ENCODE data around the gene STIM2. TPM values are rescaled to one million over a fixed set of nuclear protein-coding genes. Genes with fewer than 3 reads are reported as not detected.
A peak's percentile ranks its signal among the peaks of the same experiment; 100 is the strongest.
"Not testable (repeated sequence)": the region's sequence is repeated elsewhere in the genome, so short reads cannot be mapped to it uniquely, and the experiment has no call there.

Gene STIM2
- total RNA-seq, 2 experiments from 2014 or later: 40.5 to 43.1 TPM

- no peaks in the 10 kb centered on the region for H3K9me3 Mint-ChIP-seq
- DNase-seq: no peak
- intact Hi-C loops (cut with micrococcal nuclease): loop anchor here (2.0 kb wide), 1 partner anchor 16 kb away; no protein-coding TSS in a partner anchor
- H3K27me3 Mint-ChIP-seq (ENCODE audit: low read depth): no peaks in the 10 kb centered on the region
- H3K27ac Mint-ChIP-seq: no peak overlapping the region
- no peak overlapping the region for H3K4me3 Mint-ChIP-seq
- CTCF ChIA-PET: no interaction called here
- H3K36me3 Mint-ChIP-seq (ENCODE audit: low read depth): peaks cover 25% of the 10 kb centered on the region
- H3K4me1 Mint-ChIP-seq (ENCODE audit: low read depth): peaks cover 41% of the 10 kb centered on the region
Observed at GRCh38 chr4:26964994-26965393, 104.4 kb downstream of the STIM2 start.

DNA sequence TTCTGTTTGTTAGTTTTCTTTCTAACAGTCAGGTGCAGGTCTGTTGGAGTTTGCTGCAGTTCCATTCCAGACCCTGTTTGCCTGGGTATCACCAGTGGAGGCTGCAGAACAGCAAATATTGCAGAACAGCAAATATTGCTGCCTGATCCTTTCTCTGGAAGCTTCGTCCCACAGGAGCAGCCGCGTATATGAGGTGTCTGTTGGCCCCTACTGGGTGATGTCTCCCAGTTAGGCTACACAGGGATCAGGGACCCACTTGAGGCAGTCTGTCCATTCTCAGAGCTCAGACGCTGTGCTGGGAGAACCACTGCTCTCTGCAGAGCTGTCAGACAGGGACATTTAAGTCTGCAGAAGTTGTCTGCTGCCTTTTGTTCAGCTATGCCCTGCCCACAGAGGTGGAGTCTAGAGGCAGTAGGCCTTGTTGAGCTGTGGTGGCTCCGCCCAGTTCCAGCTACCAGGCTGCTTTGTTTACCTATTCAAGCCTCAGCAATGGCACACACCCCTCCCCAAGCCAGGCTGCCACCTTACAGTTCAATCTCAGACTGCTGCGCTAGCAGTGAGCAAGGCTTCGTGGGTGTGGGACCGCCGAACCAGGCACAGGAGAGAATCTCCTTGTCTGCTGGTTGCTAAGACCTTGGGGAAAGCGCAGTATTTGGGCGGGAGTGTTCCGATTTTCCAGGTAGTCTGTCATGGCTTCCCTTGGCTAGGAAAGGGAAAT is 115.0 kb downstream of the STIM2 start:
- DNase-seq; intact Hi-C loops (cut with micrococcal nuclease); H3K4me3 Mint-ChIP-seq; H3K9me3 Mint-ChIP-seq; H3K27me3 Mint-ChIP-seq (ENCODE audit: low read depth): not testable (repeated sequence)
- CTCF ChIA-PET: interaction anchor here (0.6 kb wide), 1 partner anchor 500 kb away, joined by 3 read pairs; no protein-coding TSS in a partner anchor
- peaks cover 22% of the 10 kb centered on the region for H3K36me3 Mint-ChIP-seq (ENCODE audit: low read depth)
- peaks cover 68% of the 10 kb centered on the region for H3K4me1 Mint-ChIP-seq (ENCODE audit: low read depth)
- H3K27ac Mint-ChIP-seq: peak overlapping the region; percentile 28

- H3K27ac Mint-ChIP-seq: no peak overlapping the region
- peaks cover 53% of the 10 kb centered on the region for H3K4me1 Mint-ChIP-seq (ENCODE audit: low read depth)
- no peak for DNase-seq
- no peak overlapping the region for H3K4me3 Mint-ChIP-seq
- intact Hi-C loops (cut with micrococcal nuclease): no loop called here
- no peaks in the 10 kb centered on the region for H3K27me3 Mint-ChIP-seq (ENCODE audit: low read depth)
- H3K9me3 Mint-ChIP-seq: no peaks in the 10 kb centered on the region
- CTCF ChIA-PET: interaction anchor here (0.5 to 1.3 kb wide), 3 partner anchors 10 to 21 kb away, joined by 3 read pairs; no protein-coding TSS in a partner anchor
- peaks cover 10% of the 10 kb centered on the region for H3K36me3 Mint-ChIP-seq (ENCODE audit: low read depth)
Observed at GRCh38 chr4:26978387-26979053, 117.9 kb downstream of the STIM2 start.

GRCh38 chr4:26984896-26985295 is 124.3 kb downstream of the STIM2 start:
- H3K27me3 Mint-ChIP-seq (ENCODE audit: low read depth): no peaks in the 10 kb centered on the region
- H3K36me3 Mint-ChIP-seq (ENCODE audit: low read depth): peaks cover 3% of the 10 kb centered on the region
- no peak for DNase-seq
- CTCF ChIA-PET: interaction anchor here (0.9 to 4.6 kb wide), 2 partner anchors 16 to 20 kb away, joined by 3 to 19 read pairs; no protein-coding TSS in a partner anchor
- intact Hi-C loops (cut with micrococcal nuclease): no loop called here
- no peak overlapping the region for H3K27ac Mint-ChIP-seq
- no peak overlapping the region for H3K4me3 Mint-ChIP-seq
- no peaks in the 10 kb centered on the region for H3K9me3 Mint-ChIP-seq
- H3K4me1 Mint-ChIP-seq (ENCODE audit: low read depth): peaks cover 47% of the 10 kb centered on the region

DNA sequence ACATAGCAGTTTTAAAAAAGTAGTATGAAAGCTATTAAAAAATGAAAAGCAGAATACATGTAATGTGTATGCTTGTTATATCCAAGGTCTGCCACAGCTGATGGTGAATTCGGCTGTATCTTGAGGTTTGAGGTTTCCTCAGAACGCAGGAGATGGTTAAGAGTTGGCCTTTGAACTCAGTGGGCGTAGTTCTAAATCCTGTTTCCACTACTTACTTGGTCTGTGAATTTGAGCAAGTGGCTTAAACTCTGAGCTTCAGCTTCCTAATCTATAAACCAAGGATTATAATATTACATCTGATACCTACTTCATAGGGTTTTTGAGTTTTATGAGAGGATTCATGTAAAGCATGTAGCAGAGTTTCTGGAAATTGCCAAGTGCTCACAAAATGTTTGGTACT is 125.2 kb downstream of the STIM2 start:
- H3K4me3 Mint-ChIP-seq: no peak overlapping the region
- H3K36me3 Mint-ChIP-seq (ENCODE audit: low read depth): peaks cover 7% of the 10 kb centered on the region
- DNase-seq: peak; percentile 56
- H3K9me3 Mint-ChIP-seq: peaks cover 3% of the 10 kb centered on the region
- no peaks in the 10 kb centered on the region for H3K27me3 Mint-ChIP-seq (ENCODE audit: low read depth)
- intact Hi-C loops (cut with micrococcal nuclease): loop anchor here (1.0 kb wide), 1 partner anchor 8 kb away; no protein-coding TSS in a partner anchor
- CTCF ChIA-PET: interaction anchor here (4.6 kb wide), 1 partner anchor 15 kb away, joined by 19 read pairs; no protein-coding TSS in a partner anchor
- H3K27ac Mint-ChIP-seq: no peak overlapping the region
- peaks cover 52% of the 10 kb centered on the region for H3K4me1 Mint-ChIP-seq (ENCODE audit: low read depth)

GRCh38 chr4:26987191-26987590 is 126.5 kb downstream of the STIM2 start:
- DNase-seq: no peak
- peaks cover 56% of the 10 kb centered on the region for H3K4me1 Mint-ChIP-seq (ENCODE audit: low read depth)
- peaks cover 7% of the 10 kb centered on the region for H3K36me3 Mint-ChIP-seq (ENCODE audit: low read depth)
- CTCF ChIA-PET: interaction anchor here (4.6 kb wide), 1 partner anchor 14 kb away, joined by 19 read pairs; no protein-coding TSS in a partner anchor
- peaks cover 3% of the 10 kb centered on the region for H3K9me3 Mint-ChIP-seq
- no peak overlapping the region for H3K27ac Mint-ChIP-seq
- no peak overlapping the region for H3K4me3 Mint-ChIP-seq
- no peaks in the 10 kb centered on the region for H3K27me3 Mint-ChIP-seq (ENCODE audit: low read depth)
- intact Hi-C loops (cut with micrococcal nuclease): no loop called here

DNA sequence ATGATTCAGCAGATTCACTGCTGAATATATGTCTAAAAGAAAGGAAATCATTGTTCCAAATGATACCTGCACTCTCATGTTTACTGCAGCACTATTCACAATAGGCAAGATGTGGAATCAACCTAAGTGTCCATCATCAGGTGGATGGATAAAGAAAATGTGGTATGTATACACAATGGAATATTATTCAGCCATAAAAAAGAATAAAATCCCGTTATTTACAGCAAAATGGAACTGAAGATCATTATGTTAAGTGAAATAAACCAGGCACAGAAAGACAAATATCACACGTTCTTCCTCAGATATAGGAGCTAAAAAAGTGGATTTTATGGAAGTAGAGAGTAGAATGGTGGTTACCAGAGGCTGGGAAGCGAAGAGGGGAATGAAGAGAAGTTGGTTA is 130.4 kb downstream of the STIM2 start:
- Mint-ChIP-seq H3K4me3 (no peak overlapping the region), H3K27me3 (ENCODE audit: low read depth) (no peaks in the 10 kb centered on the region), H3K4me1 (ENCODE audit: low read depth) (peaks cover 29% of the 10 kb centered on the region), H3K27ac (no peak overlapping the region), H3K9me3 (peaks cover 3% of the 10 kb centered on the region), H3K36me3 (ENCODE audit: low read depth) (peaks cover 10% of the 10 kb centered on the region)
- DNase-seq: no peak
- intact Hi-C loops (cut with micrococcal nuclease): loop anchor here (5.0 kb wide), 2 partner anchors 34 to 794 kb away; no protein-coding TSS in a partner anchor
- CTCF ChIA-PET: interaction anchor here (0.6 to 1.7 kb wide), 4 partner anchors 10 to 44 kb away, joined by 3 to 5 read pairs (median 4); no protein-coding TSS in a partner anchor

- no peaks in the 10 kb centered on the region for H3K27me3 Mint-ChIP-seq (ENCODE audit: low read depth)
- peaks cover 26% of the 10 kb centered on the region for H3K4me1 Mint-ChIP-seq (ENCODE audit: low read depth)
- DNase-seq: peak; percentile 47
- H3K4me3 Mint-ChIP-seq: no peak overlapping the region
- CTCF ChIA-PET: interaction anchor here (1.2 to 1.7 kb wide), 3 partner anchors 8 to 16 kb away, joined by 3 to 5 read pairs (median 4); no protein-coding TSS in a partner anchor
- peaks cover 11% of the 10 kb centered on the region for H3K36me3 Mint-ChIP-seq (ENCODE audit: low read depth)
- intact Hi-C loops (cut with micrococcal nuclease): loop anchor here (1.0 to 5.0 kb wide), 3 partner anchors 20 to 796 kb away; no protein-coding TSS in a partner anchor
- H3K27ac Mint-ChIP-seq: no peak overlapping the region
- H3K9me3 Mint-ChIP-seq: peaks cover 3% of the 10 kb centered on the region
Observed at GRCh38 chr4:26992657-26993361, 132.2 kb downstream of the STIM2 start.

- no peak for DNase-seq
- CTCF ChIA-PET: interaction anchor here (0.6 to 1.2 kb wide), 3 partner anchors 10 to 120 kb away, joined by 3 to 5 read pairs (median 4); no protein-coding TSS in a partner anchor
- peaks cover 8% of the 10 kb centered on the region for H3K36me3 Mint-ChIP-seq (ENCODE audit: low read depth)
Observed at GRCh38 chr4:26993539-26993938, 132.9 kb downstream of the STIM2 start.

GRCh38 chr4:26993967-26994366 is 133.3 kb downstream of the STIM2 start:
- peaks cover 3% of the 10 kb centered on the region for H3K9me3 Mint-ChIP-seq
- peaks cover 25% of the 10 kb centered on the region for H3K4me1 Mint-ChIP-seq (ENCODE audit: low read depth)
- H3K27me3 Mint-ChIP-seq (ENCODE audit: low read depth): no peaks in the 10 kb centered on the region
- CTCF ChIA-PET: interaction anchor here (0.6 to 1.2 kb wide), 4 partner anchors 11 to 127 kb away, joined by 3 to 5 read pairs (median 4); no protein-coding TSS in a partner anchor
- no peak overlapping the region for H3K27ac Mint-ChIP-seq
- H3K36me3 Mint-ChIP-seq (ENCODE audit: low read depth): peaks cover 8% of the 10 kb centered on the region
- intact Hi-C loops (cut with micrococcal nuclease): loop anchor here (1.0 to 5.0 kb wide), 4 partner anchors 8 to 797 kb away; no protein-coding TSS in a partner anchor
- no peak overlapping the region for H3K4me3 Mint-ChIP-seq
- peak; percentile 29 for DNase-seq

More at GRCh38 chr4:26993539-26993938, 132.9 kb downstream of the STIM2 start:
- intact Hi-C loops (cut with micrococcal nuclease): loop anchor here (5.0 kb wide), 2 partner anchors 36 to 796 kb away; no protein-coding TSS in a partner anchor
- Mint-ChIP-seq H3K4me3 (no peak overlapping the region), H3K4me1 (ENCODE audit: low read depth) (peaks cover 25% of the 10 kb centered on the region), H3K27me3 (ENCODE audit: low read depth) (no peaks in the 10 kb centered on the region), H3K9me3 (peaks cover 3% of the 10 kb centered on the region), H3K27ac (no peak overlapping the region)

- peaks cover 3% of the 10 kb centered on the region for H3K9me3 Mint-ChIP-seq
- H3K4me3 Mint-ChIP-seq: peak overlapping the region; percentile 7
- DNase-seq: no peak
- H3K27me3 Mint-ChIP-seq (ENCODE audit: low read depth): no peaks in the 10 kb centered on the region
- H3K4me1 Mint-ChIP-seq (ENCODE audit: low read depth): peaks cover 32% of the 10 kb centered on the region
- CTCF ChIA-PET: no interaction called here
- H3K27ac Mint-ChIP-seq: peak overlapping the region; percentile 62
- peaks cover 9% of the 10 kb centered on the region for H3K36me3 Mint-ChIP-seq (ENCODE audit: low read depth)
- intact Hi-C loops (cut with micrococcal nuclease): no loop called here
Observed at GRCh38 chr4:26995316-26995715, 134.7 kb downstream of the STIM2 start.

Data from activated naive CD4-positive, alpha-beta T cell treated with anti-CD3 and anti-CD28 coated beads for 36 hours (primary cell).